GM12873 (cell line): ENCODE measurements around the gene DCPS.

Source experiments
- CTCF ChIP-seq: IDR thresholded peaks from 2 replicates; pipeline ENCODE4 v1.5.1; 2012; ENCODE audit warnings: low read depth, mild to moderate bottlenecking, moderate library complexity, low read length, control low read depth; ENCODE audit not compliant: insufficient read depth; ENCODE audit errors: missing control alignments

The DCPS gene

GRCh38 chr11:126318574-126319373, 14.9 kb downstream of the DCPS start:
- TF ChIP-seq CTCF = no peak

- no peak for TF ChIP-seq CTCF
These were observed 15.5 kb downstream of the DCPS start for GRCh38 chr11:126319374-126319740.

GRCh38 chr11:126322996-126323395, 19.1 kb downstream of the DCPS start:
- no peak for TF ChIP-seq CTCF

- TF ChIP-seq CTCF = no peak
These were observed 23.6 kb downstream of the DCPS start for GRCh38 chr11:126327281-126328000.

- no peak for TF ChIP-seq CTCF
These were observed 24.1 kb downstream of the DCPS start for GRCh38 chr11:126328001-126328390.

- TF ChIP-seq CTCF = no peak
These were observed 24.6 kb downstream of the DCPS start for GRCh38 chr11:126328444-126328843.

GRCh38 chr11:126328938-126329643, 25.2 kb downstream of the DCPS start:
- TF ChIP-seq CTCF = no peak
